ENCODE results near the gene ZDHHC14.

DNA sequence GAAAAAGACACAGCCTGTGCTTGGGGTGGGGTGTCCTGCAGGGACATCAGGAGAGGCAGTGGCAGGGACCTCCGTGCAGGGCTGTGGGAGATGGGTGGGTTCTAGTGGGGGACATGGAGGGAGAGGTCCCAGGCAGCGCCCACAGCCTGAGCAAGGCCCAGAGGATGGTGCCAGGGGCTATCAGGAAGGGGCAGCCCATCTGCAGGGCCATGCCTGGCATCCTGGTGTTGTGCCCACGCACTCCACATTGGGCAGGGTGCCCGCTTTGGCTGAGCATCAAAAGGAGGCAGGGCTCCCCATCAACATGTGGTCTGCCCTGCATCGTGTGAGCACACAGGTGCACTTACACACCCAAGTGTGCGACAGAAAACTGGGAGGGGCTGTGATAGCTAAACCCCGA, 257.8 kb downstream of the ZDHHC14 start:
- TF ChIP-seq, protein P1, sequence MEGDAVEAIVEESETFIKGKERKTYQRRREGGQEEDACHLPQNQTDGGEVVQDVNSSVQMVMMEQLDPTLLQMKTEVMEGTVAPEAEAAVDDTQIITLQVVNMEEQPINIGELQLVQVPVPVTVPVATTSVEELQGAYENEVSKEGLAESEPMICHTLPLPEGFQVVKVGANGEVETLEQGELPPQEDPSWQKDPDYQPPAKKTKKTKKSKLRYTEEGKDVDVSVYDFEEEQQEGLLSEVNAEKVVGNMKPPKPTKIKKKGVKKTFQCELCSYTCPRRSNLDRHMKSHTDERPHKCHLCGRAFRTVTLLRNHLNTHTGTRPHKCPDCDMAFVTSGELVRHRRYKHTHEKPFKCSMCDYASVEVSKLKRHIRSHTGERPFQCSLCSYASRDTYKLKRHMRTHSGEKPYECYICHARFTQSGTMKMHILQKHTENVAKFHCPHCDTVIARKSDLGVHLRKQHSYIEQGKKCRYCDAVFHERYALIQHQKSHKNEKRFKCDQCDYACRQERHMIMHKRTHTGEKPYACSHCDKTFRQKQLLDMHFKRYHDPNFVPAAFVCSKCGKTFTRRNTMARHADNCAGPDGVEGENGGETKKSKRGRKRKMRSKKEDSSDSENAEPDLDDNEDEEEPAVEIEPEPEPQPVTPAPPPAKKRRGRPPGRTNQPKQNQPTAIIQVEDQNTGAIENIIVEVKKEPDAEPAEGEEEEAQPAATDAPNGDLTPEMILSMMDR (IDR thresholded peaks at IDR 0.05; ENCODE audit: control extremely low read depth in 1 of 3, insufficient read depth in 1 of 3, low read depth in 1 of 3, low read length in 3 of 3), result no peak
- TF ChIP-seq EP300 (IDR thresholded peaks at IDR 0.05; ENCODE audit: borderline replicate concordance in 1 of 2, low read depth in 2 of 2, low read length in 2 of 2), result no peak
- no peak for TF ChIP-seq POLR2AphosphoS5 (IDR thresholded peaks at IDR 0.05; ENCODE audit: low read depth, low read length)
- no peak for TF ChIP-seq SRF (IDR thresholded peaks at IDR 0.05; ENCODE audit: low read depth, low read length)
